Mesodermal cell (in vitro differentiated cells): Measurements from ENCODE around the gene CDAN1.

Experiments
- H3K27ac ChIP-seq: 2 replicates; pipeline ENCODE4 v1.7.0; 2013; ENCODE audit warnings: mild to moderate bottlenecking, low read depth, low read length, moderate library complexity; ENCODE audit not compliant: severe bottlenecking
- H3K36me3 ChIP-seq: 2 replicates; pipeline ENCODE4 v1.7.1; 2013; ENCODE audit warnings: mild to moderate bottlenecking, low read length, moderate library complexity; ENCODE audit not compliant: control insufficient read depth, insufficient read depth
- H3K4me1 ChIP-seq: one replicate; pipeline ENCODE4 v1.7.1; 2013; ENCODE audit warnings: mild to moderate bottlenecking, low read length; ENCODE audit not compliant: insufficient read depth, control insufficient read depth, poor library complexity, severe bottlenecking
- H3K4me3 ChIP-seq: 2 replicates; pipeline ENCODE4 v1.7.0; 2013; ENCODE audit warnings: low read length, control low read depth, mild to moderate bottlenecking; ENCODE audit not compliant: insufficient read depth, poor library complexity, severe bottlenecking; ENCODE audit errors: extremely low read depth
- H3K9me3 ChIP-seq: 2 replicates; pipeline ENCODE4 v1.7.1; 2013; ENCODE audit warnings: mild to moderate bottlenecking, low read length, moderate library complexity; ENCODE audit not compliant: control insufficient read depth
- WGBS, 2 experiments: methylation state at CpG; one replicate each; pipeline ENCODE4 v1.1.5; 2013; ENCODE audit warnings: missing lambda C conversion rate in 2 of 2; ENCODE audit not compliant: insufficient coverage in 2 of 2; 5-methylcytosine and 5-hydroxymethylcytosine counted together

Gene CDAN1

DNA sequence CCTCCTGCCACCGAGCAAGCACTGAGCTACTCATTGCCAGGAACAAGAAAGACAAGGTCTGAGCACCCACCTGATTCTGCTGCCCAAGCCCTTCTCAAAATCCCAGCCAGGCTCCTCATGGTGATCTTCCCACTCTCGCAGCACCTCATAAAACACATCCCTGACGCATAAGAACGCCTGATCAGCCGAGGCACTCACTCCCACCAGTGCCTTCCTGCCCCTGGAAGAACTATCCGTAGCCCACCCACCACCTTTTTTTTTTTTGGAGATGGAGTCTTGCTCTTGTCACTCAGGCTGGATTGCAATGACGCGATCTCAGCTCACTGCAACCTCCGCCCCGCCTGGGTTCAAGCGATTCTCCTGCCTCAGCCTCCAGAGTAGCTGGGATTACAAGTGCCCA, 3.9 kb downstream of the CDAN1 start:
- no peaks in the 10 kb centered on the region for H3K9me3 ChIP-seq
- H3K4me1 ChIP-seq = peaks cover 7% of the 10 kb centered on the region
- no peak overlapping the region for H3K27ac ChIP-seq
- H3K4me3 ChIP-seq = no peak overlapping the region
- H3K36me3 ChIP-seq = peaks cover 74% of the 10 kb centered on the region
- 90 to 92% methylated on average over 5 of the region's 11 CpGs for WGBS, 2 experiments

DNA sequence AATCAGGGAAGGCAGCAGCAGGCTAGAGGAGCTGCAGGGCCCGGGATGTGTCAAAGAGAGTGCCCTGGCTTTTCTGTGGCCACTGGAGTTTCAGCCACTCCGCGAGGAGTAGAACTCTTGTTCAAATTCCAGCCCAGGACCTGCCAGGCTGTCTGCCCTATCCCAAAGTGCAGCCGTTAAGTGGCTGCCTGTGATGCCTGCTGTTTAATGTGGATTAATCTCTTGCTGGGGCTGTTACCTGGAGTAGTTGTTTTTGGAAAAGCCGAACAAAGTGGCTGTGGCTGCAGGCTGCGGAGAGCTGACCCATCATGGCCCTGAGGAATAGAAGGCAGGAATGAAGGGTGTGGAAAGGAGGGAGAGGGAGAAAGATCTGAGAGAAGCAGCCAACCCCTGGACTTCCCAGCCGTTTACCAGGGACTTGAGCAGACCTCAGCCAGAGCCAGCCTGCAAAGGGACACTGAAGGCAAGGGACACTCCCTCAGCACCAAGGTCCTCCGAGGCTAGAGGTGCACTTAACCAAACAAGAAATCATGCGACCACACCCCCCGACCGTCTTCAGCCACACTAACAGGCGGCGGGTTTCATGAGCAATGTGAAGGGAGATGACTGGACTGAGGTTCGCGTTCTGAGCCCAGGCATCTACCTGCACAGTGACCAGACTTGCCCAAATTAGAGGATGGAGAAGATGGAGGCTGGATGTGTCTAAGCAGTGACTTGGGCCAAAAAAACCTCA, 4.7 kb downstream of the CDAN1 start:
- 95 to 97% methylated on average over 14 to 15 of the region's 15 CpGs for WGBS, 2 experiments
- Histone ChIP-seq H3K4me1 (peaks cover 7% of the 10 kb centered on the region), H3K4me3 (no peak overlapping the region), H3K27ac (no peak overlapping the region), H3K36me3 (peaks cover 82% of the 10 kb centered on the region), H3K9me3 (no peaks in the 10 kb centered on the region)

- Histone ChIP-seq H3K9me3 (no peaks in the 10 kb centered on the region), H3K27ac (no peak overlapping the region), H3K4me1 (peaks cover 7% of the 10 kb centered on the region), H3K4me3 (no peak overlapping the region), H3K36me3 (peaks cover 90% of the 10 kb centered on the region)
- WGBS, 2 experiments = 87 to 89% methylated on average over 1 to 4 of the region's 6 CpGs
Observed at GRCh38 chr15:42731461-42731860, 5.5 kb downstream of the CDAN1 start.

DNA sequence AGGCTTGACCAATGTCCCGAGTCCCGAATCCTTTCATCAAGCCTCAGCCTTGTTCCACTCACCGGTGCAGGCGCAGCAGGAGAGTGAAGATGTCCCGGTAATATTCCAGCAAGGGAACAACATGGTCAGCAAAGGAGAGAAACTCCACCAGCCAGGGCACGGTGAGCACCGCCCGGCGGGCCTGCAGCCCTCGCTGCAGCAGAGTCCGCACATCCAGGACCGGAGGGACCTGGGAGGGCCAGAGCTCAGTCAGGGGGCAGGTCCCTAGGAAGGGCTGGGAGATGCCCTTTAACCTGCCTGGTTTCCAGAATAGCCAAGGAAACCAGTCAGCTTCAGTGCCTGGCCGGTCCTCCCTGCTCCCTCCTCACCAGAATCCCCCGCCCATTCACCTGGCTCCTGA, 6.4 kb downstream of the CDAN1 start:
- peaks cover 4% of the 10 kb centered on the region for H3K4me1 ChIP-seq

DNA sequence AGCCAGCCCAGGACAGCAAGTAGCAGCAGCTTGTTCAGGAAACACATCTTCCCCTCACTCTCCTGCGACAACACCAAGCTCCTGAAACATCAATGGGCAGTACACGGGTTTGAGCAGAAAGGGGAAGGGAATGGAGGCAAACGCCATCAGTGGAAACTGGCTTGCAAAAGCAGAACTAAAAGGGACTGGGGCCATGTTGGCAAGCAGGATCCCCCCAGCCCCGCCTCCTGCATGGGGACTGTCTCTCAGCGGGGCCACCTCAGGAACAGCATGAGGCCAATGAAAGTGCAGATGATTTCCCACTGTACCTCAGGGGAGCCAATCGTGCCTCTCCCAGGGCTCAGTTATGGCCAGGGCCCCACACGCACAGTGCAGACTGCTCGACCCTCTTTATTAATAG, 6.8 kb downstream of the CDAN1 start:
- no peak overlapping the region for H3K4me3 ChIP-seq
- peaks cover 96% of the 10 kb centered on the region for H3K36me3 ChIP-seq
- H3K27ac ChIP-seq = no peak overlapping the region
- H3K4me1 ChIP-seq = no peaks in the 10 kb centered on the region
- 87 to 90% methylated on average over 5 to 7 of the region's 8 CpGs for WGBS, 2 experiments
- no peaks in the 10 kb centered on the region for H3K9me3 ChIP-seq

More for the DNA sequence above, 6.4 kb downstream of the CDAN1 start:
- Histone ChIP-seq H3K27ac (no peak overlapping the region), H3K4me3 (no peak overlapping the region), H3K36me3 (peaks cover 96% of the 10 kb centered on the region), H3K9me3 (no peaks in the 10 kb centered on the region)
- WGBS, 2 experiments = 96 to 98% methylated on average over 13 to 14 of the region's 14 CpGs

DNA sequence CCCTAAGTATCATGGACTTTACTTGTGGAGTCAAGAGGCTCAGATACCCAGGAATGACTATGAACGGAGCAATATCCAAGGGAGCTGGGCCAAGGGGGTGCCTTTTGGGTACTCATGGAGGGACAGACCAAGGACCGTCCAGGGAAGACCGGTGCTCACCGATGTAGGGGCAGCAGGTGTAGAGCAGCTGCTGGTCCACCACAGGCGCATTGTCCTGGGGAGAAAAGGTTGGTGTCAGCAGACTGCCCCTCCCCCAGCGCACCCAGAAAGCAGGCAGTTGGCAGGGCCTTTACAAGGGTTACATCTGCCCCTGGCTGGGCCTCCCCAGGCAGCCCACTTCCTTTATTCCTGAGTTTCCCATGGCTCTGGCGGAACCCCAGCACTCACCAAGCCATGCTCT, 7.5 kb downstream of the CDAN1 start:
- Histone ChIP-seq H3K9me3 (no peaks in the 10 kb centered on the region), H3K4me1 (no peaks in the 10 kb centered on the region), H3K36me3 (peaks cover 96% of the 10 kb centered on the region), H3K27ac (no peak overlapping the region), H3K4me3 (no peak overlapping the region)
- WGBS, 2 experiments = 93 to 94% methylated on average over 5 to 6 of the region's 7 CpGs

GRCh38 chr15:42728972-42729371, 8.0 kb downstream of the CDAN1 start:
- no peak overlapping the region for H3K4me3 ChIP-seq
- H3K27ac ChIP-seq = no peak overlapping the region
- no peaks in the 10 kb centered on the region for H3K9me3 ChIP-seq
- 89% methylated on average over 5 of the region's 14 CpGs; no CpG with 5 or more reads in 1 of the 2 experiments for WGBS, 2 experiments
- no peaks in the 10 kb centered on the region for H3K4me1 ChIP-seq
- peaks cover 96% of the 10 kb centered on the region for H3K36me3 ChIP-seq

DNA sequence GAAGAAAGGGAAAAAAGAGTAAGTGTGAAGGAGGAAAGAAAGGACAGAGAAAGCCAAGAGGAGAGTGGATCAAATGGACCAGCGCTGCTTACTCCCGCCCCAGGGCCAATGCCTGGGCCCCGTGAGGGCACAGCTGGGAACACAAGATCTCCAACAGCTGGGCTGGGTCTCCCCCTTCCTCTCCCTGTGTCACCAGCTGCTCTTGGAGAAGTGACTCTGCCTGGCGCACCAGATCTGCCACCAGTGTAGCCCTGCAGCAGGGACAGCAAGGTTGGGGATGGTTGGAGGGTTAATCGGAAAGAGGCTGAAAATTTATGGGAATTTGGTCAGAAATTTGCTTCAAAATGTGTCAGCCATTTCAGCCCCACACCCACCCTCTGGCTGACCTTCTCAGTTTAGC, 8.4 kb downstream of the CDAN1 start:
- Histone ChIP-seq H3K9me3 (no peaks in the 10 kb centered on the region), H3K4me3 (no peak overlapping the region), H3K27ac (no peak overlapping the region), H3K36me3 (peaks cover 96% of the 10 kb centered on the region), H3K4me1 (no peaks in the 10 kb centered on the region)
- WGBS, 2 experiments = 72 to 97% methylated on average over 2 to 3 of the region's 5 CpGs

DNA sequence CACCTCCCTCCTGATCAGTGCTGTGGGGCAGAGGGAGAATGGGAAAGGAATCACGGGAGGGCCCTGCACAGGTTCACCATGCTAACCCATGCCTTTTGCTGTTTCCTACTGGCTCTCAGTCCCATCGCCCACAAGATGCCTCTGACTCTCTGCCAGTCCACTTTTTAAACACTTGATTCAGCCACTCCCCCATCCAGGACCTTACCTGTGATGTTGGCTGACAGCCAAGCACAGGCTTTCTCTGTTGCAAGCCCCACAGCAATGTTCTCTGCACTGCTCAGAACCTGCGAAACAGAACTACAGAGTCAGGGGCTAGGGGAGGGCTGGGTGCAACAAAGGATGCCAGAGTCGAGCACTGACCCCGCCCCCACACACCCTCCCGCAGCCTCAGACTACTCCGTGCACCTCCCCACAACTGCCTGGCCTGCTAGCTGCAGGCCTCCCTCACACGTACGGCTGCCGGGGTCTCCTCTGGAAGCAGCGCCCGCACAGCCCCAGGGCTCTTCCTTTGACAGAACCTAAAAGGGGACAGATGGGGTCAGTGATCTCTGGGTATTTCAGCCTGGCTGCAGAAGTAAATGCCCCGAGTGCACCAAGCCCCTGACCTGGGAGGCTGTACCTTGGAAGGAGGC, 9.1 kb downstream of the CDAN1 start:
- Histone ChIP-seq H3K4me3 (no peak overlapping the region), H3K4me1 (no peaks in the 10 kb centered on the region), H3K36me3 (peaks cover 96% of the 10 kb centered on the region), H3K27ac (no peak overlapping the region), H3K9me3 (no peaks in the 10 kb centered on the region)
- WGBS, 2 experiments = 79 to 96% methylated on average over 6 to 7 of the region's 13 CpGs

DNA sequence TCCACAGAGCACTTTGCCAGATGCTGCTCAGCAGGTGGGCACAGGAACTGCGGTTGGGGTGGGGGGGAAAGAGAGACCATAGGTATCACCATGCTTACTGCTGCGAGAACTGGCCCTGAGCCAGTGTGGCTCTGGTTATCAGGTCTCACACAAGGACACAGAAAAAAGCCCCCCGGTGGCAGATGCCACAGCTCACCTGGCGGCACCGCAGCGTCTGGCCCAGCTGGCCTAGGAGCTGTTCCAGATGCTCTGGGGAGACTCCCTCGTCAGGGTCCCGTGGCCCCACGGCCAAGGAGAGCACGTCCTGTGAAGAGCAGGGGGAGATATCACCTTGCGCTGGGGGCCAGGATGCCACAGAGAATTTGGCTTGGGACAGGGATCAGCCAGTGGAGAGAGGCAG, 10.8 kb downstream of the CDAN1 start:
- H3K36me3 ChIP-seq = peaks cover 91% of the 10 kb centered on the region
- 81 to 86% methylated on average over 8 to 11 of the region's 11 CpGs for WGBS, 2 experiments
- no peaks in the 10 kb centered on the region for H3K4me1 ChIP-seq
- H3K4me3 ChIP-seq = no peak overlapping the region
- H3K9me3 ChIP-seq = no peaks in the 10 kb centered on the region
- no peak overlapping the region for H3K27ac ChIP-seq

DNA sequence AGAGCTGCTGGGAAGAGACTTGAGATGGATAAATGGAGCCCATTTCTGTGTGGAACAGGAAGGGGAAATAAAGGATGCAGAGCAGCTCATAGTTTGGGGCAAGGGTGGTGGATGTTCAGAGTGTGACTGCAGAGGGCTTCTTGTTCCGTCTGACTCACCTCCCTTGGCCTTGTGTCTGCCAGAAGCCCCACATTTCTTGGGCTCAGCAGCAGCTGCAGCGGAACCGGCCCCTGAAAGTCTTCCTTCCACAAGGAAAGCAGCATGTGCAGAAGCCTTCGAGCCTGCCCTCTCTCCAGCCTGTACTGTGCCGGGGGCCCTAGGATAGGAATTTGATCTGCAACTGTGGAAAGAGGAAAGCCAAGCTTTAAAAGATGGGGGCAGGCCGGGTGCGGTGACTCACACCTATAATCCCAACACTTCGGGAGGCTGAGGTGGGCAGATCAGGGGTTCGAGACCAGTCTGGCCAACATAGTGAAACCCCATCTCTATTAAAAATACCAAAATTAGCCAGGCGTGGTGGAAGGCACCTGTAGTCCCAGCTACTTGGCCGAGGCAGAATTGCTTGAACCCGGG, 11.5 kb downstream of the CDAN1 start:
- WGBS, 2 experiments = 93% methylated on average over 5 to 9 of the region's 12 CpGs
- Histone ChIP-seq H3K4me1 (no peaks in the 10 kb centered on the region), H3K36me3 (peaks cover 87% of the 10 kb centered on the region), H3K27ac (no peak overlapping the region), H3K4me3 (no peak overlapping the region), H3K9me3 (no peaks in the 10 kb centered on the region)
